GM18526 (cell line): ENCODE results near the gene FAM177A1.

Experiments used
- POLR2A ChIP-seq: IDR thresholded peaks from 3 replicates; pipeline ENCODE4 v1.6.1; 2011; ENCODE audit not compliant: insufficient read length; ENCODE audit errors: extremely low read depth

FAM177A1 gene

DNA sequence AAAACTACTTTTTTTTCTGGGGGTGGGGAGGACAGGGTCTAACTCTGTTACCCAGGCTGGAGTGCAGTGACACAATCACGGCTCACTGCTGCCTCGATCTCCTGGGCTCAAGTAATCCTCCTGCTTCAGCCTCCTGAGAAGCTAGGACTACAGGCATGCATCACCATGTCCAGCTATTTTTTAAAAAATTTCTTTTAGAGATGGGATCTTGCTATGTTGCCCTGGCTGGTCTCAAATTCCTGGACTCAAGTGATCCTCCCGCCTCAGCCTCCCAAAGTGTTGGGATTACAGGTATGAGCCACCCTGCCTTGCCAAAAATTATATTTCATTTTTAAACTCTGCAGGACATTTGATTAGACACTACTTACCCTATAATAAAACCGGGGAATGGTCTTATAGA is 70.2 kb downstream of the FAM177A1 start:
- no peak for TF ChIP-seq POLR2A

DNA sequence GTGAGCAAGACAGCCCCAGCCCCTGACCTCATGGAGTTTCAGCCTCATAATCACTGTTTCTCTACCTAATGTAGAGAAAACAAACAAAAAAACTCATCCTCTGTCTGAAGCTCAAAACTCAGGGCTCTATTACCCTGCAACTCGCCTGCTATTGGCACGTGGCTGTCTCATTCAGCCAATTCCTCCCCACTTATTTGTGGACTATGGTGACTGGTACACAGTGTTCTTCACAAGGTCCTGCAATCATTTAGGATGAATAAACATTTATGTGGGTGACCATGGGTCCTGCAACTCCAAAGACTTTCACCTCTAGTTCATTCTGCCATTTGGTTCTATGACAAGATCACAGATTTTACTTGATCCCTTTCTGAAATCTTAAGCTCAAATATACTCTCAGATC is 71.0 kb downstream of the FAM177A1 start:
- no peak for TF ChIP-seq POLR2A

DNA sequence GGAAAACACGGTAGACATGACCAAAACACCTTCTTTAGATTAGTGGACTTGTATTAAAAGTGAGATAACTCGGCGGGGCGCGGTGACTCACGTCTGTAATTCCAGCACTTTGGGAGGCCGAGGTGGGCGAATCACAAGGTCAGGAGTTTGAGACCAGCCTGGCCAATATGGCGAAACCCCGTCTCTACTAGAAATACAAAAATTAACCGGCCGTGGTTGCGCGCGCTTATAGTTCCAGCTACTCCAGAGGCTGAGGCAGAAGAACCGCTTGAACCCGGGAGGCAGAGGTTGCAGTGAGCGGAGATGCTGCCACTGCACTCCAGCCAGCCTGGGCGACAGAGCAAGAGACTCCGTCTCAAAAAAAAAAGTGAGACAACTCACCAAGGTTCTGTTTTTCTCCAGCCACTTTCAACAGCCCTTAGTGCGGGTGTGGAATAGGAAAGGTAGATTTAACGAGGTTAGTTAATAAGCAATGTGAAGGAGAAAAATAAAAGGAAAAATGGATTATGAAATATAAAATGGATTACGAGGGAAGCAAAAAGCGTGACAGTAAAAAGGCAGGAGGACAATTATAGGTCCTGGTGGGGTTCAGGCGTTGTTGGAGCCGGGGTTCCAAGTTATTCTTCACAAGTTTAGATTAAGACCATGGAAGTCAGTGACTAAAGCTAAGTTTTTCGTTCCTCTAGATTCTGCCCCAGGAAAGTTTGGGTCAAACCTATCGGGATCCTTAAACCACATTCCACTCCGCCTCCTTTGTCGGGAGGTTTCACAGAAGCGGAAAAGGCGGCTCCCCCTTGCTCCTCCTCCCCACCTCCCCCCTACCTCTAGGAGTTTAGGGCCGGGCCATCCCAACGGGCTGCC is 75.2 kb downstream of the FAM177A1 start:
- no peak for TF ChIP-seq POLR2A

DNA sequence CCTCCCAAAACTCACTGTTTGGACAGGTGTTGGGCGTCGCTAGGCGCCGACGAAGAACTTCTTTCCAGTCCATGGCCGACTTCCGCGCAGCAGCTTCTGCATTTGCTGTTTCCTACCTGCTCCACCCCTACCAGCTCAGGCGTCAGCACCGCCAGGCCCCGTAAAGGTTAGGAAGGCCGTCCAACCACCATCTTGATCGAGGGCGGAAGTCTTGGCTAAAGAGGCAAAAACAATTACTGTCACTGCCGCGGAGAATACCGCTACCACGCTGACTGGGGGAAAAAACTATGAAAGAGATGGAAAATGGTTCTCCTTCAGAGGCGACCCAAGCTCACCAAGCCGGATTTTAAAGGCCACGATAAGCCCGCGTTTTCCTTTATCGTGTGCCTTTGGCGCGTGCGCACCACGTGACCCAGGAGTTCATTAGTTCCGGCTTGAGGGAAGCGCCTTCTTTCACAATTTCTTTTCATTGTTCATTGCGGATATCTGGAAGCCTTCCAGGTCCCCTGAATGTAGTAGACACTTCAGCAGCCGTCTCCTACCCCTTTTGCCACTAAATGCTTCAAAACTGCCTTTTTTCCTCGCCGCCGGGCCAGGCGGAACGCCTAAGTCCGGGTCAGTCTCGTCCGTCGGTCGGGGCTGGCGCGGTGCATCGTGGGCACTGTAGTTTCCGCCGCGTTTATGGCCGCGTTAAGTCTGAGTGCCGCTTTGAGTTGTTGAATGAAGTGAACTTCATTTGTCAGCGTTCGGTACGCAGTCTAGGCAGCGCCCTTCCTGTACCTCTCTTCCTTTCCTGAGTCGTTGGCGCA is 76.0 kb downstream of the FAM177A1 start, which contains the start of the genes PPP2R3C and PRORP:
Gene PPP2R3C (minus strand): TSS at position 104 of the 809 bp plus-strand sequence. CDS start 31 bp downstream, at position 73.
Gene PRORP (plus strand): TSS at position 666 of the 809 bp plus-strand sequence. CDS start 694 bp downstream, outside the sequence.
- TF ChIP-seq POLR2A: peak; percentile 75

DNA sequence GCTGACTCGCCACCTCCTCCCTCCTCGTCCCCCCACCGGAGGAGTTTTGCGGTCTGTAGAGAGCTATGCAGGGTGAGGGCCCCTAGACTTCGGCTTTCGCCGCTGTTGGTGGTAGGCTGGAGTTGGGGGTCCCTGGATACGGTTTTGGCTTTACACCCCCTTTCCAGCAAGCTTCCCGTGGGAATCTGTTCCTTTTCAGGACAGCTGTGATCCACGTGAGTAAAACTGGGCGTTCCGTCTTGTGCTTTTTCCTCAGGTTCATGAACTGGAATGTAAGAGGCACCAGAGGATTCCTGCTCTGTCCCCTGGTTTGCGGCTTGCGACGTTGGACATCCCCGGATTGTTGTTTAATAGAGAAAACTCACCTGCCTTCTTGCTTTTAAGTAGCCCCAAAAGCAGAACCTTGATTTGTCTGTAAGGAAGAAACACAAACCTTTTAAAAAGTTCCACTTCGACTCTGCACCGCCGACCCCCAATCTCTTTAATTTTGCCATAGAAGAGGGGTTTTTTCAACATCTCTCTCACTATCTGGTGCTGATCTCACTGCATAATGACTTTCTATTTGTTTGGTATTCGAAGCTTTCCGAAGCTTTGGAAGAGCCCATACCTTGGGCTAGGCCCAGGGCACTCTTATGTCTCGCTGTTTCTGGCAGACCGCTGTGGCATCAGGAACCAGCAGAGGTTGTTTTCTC is 76.8 kb downstream of the FAM177A1 start:
- TF ChIP-seq POLR2A: peak; percentile 42

DNA sequence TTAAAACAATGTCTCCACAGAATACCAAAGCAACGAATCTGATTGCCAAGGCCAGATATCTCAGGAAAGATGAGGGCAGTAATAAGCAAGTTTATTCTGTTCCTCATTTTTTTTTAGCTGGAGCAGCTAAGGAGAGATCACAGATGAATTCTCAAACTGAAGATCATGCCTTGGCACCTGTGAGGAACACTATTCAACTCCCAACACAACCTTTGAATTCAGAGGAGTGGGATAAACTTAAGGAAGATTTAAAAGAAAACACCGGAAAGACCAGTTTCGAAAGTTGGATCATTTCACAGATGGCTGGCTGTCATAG is 77.3 kb downstream of the FAM177A1 start:
- TF ChIP-seq POLR2A: no peak

DNA sequence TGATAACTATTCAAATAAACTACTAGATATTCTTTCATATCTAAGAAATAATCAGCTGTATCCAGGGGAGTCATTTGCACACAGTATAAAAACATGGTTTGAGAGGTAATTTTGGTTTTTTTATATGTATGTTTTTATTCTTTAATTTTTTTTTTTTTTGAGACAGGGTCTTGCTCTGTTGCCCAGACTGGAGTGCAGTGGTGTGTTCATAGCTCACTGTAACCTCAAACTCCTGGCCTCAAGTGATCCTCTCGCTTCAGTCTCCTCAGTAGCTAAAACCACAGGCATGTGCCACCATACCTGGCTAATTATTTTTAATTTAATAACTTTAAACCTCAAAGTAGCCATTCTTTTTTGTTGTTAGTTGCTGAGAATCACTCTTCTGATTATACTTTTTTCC is 78.1 kb downstream of the FAM177A1 start:
- no peak for TF ChIP-seq POLR2A
